ENCODE measurements around the gene CCDC178.
"Not testable (repeated sequence)": the region's sequence is repeated elsewhere in the genome, so short reads cannot be mapped to it uniquely, and the experiment has no call there.

CCDC178 gene

DNA sequence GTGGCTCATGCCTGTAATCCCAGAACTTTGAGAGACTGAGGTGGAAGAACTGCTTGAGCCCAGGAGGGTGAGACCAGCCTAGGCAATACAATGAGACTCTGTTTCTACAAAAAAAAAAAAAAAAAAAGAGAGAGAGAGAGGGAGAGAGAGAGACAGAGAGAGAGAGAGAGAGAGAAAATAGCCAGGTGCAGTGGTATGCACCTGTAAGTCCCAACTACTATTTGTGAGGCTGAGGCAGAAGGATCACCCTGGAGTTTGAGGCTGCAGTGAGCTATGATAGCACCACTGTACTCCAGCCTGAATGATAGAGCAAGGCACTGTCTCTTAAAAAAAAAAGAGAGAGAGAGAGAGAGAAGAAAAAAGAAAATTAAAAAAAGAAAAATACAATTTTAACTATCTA lies 245.7 kb downstream of the CCDC178 start:
- no peaks in the 10 kb centered on the region for H3K36me3 ChIP-seq (ENCODE audit: insufficient read depth, low read length)
- no peak for DNase-seq (ENCODE audit: low read depth, low spot score)

DNA sequence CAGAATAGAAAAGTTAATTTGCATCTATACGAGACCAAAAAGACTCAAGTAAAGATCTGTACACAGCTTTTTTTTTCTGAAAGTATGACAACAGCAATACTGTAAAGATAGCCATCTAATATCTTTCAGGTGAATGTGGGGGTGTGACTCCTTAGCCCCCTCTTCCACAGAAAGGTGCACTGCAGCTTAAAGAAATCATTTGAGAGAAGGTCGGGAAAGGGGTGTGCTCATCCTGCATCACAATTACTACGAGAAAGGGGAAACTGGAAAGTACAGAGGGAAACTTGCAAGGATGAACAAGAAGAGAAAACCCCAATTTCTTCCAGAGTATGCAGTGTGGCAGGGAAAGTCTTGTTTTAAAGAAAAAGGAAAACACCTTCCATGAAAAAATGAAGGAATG lies 255.6 kb downstream of the CCDC178 start:
- no peaks in the 10 kb centered on the region for H3K9me3 ChIP-seq (ENCODE audit: low read depth, low read length)
- no peak overlapping the region for H3K4me3 ChIP-seq
- H3K9ac ChIP-seq (ENCODE audit: insufficient read length) = no peak overlapping the region
- H3K36me3 ChIP-seq (ENCODE audit: insufficient read depth, low read length) = no peaks in the 10 kb centered on the region
- TF ChIP-seq FOXP2 (optimal IDR thresholded peaks at IDR 0.05; ENCODE audit: control extremely low read depth, extremely low read length, insufficient read depth) (no peak), EZH2 (IDR thresholded peaks at IDR 0.05) (no peak), POLR2AphosphoS5 (IDR thresholded peaks at IDR 0.05; ENCODE audit: borderline replicate concordance, low read depth, low read length) (no peak)
- H3K27ac ChIP-seq = no peak overlapping the region
- no peak for DNase-seq (ENCODE audit: low read depth, low spot score)

More for the DNA sequence above, 245.7 kb downstream of the CCDC178 start:
- no peak for TF ChIP-seq EZH2 (IDR thresholded peaks at IDR 0.05)
- TF ChIP-seq FOXP2 (optimal IDR thresholded peaks at IDR 0.05; ENCODE audit: control extremely low read depth, extremely low read length, insufficient read depth) = no peak
- TF ChIP-seq POLR2AphosphoS5 (IDR thresholded peaks at IDR 0.05; ENCODE audit: borderline replicate concordance, low read depth, low read length) = no peak
- Histone ChIP-seq H3K9me3 (ENCODE audit: low read depth, low read length) (no peaks in the 10 kb centered on the region), H3K27ac (no peak overlapping the region), H3K9ac (ENCODE audit: insufficient read length) (no peak overlapping the region), H3K4me3 (no peak overlapping the region)

DNA sequence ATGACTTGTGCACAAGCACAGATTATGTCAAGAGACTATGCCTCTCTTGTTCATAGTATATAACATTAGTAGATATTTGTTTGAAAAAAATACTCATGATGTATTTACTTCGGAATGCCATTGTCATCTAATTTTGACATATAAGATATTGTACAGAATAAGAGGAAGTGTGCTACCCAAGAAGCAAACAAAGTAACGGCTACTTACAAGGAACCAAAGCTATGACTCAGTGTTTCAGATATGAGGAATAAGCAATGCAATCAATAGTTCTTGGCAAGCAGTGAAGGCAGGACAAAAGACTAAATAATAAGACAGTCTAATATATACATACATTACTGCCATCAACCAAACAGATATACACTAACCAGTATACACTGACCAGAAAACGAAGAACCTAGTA lies 256.3 kb downstream of the CCDC178 start:
- TF ChIP-seq FOXP2 (optimal IDR thresholded peaks at IDR 0.05; ENCODE audit: control extremely low read depth, extremely low read length, insufficient read depth) (no peak), EZH2 (IDR thresholded peaks at IDR 0.05) (no peak), POLR2AphosphoS5 (IDR thresholded peaks at IDR 0.05; ENCODE audit: borderline replicate concordance, low read depth, low read length) (no peak)
- DNase-seq (ENCODE audit: low read depth, low spot score) = no peak
- Histone ChIP-seq H3K27ac (no peak overlapping the region), H3K9ac (ENCODE audit: insufficient read length) (no peak overlapping the region), H3K4me3 (no peak overlapping the region), H3K9me3 (ENCODE audit: low read depth, low read length) (no peaks in the 10 kb centered on the region), H3K36me3 (ENCODE audit: insufficient read depth, low read length) (no peaks in the 10 kb centered on the region)

DNA sequence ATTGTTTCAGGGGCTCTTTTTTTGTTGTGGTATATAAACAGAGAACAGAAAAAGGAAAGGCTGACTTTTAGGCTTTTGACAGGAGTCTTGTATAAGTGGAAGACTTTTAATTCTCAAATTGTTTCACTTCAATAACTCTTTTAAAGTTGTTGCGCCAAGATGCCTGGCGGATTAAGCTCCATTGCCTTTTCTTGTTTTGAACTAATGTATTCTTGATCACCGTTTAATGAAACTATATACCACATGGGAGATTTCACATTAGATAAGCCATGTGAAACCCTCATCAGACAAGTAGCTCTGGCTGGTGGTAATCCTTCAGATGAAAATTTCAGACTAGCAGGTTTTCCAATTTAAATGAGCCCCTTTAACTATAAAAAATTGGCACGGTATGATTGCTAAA lies 257.4 kb downstream of the CCDC178 start:
- H3K4me3 ChIP-seq = no peak overlapping the region
- H3K9me3 ChIP-seq (ENCODE audit: low read depth, low read length) = no peaks in the 10 kb centered on the region
- DNase-seq (ENCODE audit: low read depth, low spot score) = no peak
- H3K27ac ChIP-seq = no peak overlapping the region
- no peaks in the 10 kb centered on the region for H3K36me3 ChIP-seq (ENCODE audit: insufficient read depth, low read length)
- TF ChIP-seq POLR2AphosphoS5 (IDR thresholded peaks at IDR 0.05; ENCODE audit: borderline replicate concordance, low read depth, low read length) (no peak), EZH2 (IDR thresholded peaks at IDR 0.05) (no peak), FOXP2 (optimal IDR thresholded peaks at IDR 0.05; ENCODE audit: control extremely low read depth, extremely low read length, insufficient read depth) (no peak)
- H3K9ac ChIP-seq (ENCODE audit: insufficient read length) = no peak overlapping the region

DNA sequence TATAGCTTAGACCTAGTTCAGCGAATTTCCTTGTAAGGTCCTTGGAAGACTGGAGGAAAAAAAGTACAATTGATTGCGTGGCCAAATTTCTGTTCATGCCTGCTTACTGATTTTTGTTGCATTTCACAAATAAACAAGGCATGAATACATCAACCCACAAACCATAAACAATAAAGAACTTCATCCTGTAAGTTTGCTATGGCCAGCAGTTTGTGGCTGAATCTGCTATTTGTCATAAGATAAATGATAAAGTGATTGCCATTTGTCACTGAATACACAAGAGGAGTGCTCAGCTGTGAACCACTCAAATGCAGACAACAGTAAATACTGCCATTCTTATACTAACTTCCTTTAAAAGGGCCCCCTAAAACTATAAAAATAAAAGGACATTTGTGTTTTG lies 259.5 kb downstream of the CCDC178 start:
- no peaks in the 10 kb centered on the region for H3K36me3 ChIP-seq (ENCODE audit: insufficient read depth, low read length)
- DNase-seq (ENCODE audit: low read depth, low spot score) = no peak
- no peak overlapping the region for H3K27ac ChIP-seq
- no peak overlapping the region for H3K9ac ChIP-seq (ENCODE audit: insufficient read length)
- H3K4me3 ChIP-seq = no peak overlapping the region
- no peaks in the 10 kb centered on the region for H3K9me3 ChIP-seq (ENCODE audit: low read depth, low read length)
- no peak for TF ChIP-seq EZH2 (IDR thresholded peaks at IDR 0.05)
- TF ChIP-seq POLR2AphosphoS5 (IDR thresholded peaks at IDR 0.05; ENCODE audit: borderline replicate concordance, low read depth, low read length) = no peak

GRCh38 chr18:33169218-33169617 lies 271.3 kb downstream of the CCDC178 start:
- Histone ChIP-seq H3K9ac (ENCODE audit: insufficient read length) (no peak overlapping the region), H3K9me3 (ENCODE audit: low read depth, low read length) (no peaks in the 10 kb centered on the region), H3K36me3 (ENCODE audit: insufficient read depth, low read length) (no peaks in the 10 kb centered on the region), H3K4me3 (no peak overlapping the region), H3K27ac (no peak overlapping the region)
- TF ChIP-seq POLR2AphosphoS5 (IDR thresholded peaks at IDR 0.05; ENCODE audit: borderline replicate concordance, low read depth, low read length) (no peak), FOXP2 (optimal IDR thresholded peaks at IDR 0.05; ENCODE audit: control extremely low read depth, extremely low read length, insufficient read depth) (no peak), EZH2 (IDR thresholded peaks at IDR 0.05) (no peak)
- DNase-seq (ENCODE audit: low read depth, low spot score) = no peak

- DNase-seq (ENCODE audit: low read depth, low spot score); H3K9me3 ChIP-seq (ENCODE audit: low read depth, low read length); H3K27ac ChIP-seq; H3K4me3 ChIP-seq; H3K36me3 ChIP-seq (ENCODE audit: insufficient read depth, low read length); H3K9ac ChIP-seq (ENCODE audit: insufficient read length): not testable (repeated sequence)
Measured at GRCh38 chr18:33164121-33164520, 276.4 kb downstream of the CCDC178 start.

DNA sequence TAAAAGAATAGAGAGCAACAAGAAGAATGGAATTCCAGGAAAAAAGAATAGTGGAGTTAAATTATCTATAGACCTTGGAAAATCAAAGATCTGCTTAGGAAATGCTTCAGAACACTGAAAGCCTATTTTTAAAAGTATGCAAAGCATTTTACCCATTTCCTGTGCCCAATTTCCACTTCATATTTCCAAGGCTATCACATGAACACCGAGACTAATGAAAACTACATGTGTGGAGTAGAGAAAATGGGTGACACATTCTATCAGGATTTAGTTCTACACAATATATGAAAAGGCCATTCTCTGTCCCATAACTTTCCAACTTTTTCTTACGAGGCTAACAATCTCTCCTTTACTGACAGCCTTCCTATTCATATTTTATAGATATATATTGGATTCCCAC lies 279.4 kb downstream of the CCDC178 start:
- H3K4me3 ChIP-seq = peak overlapping the region; percentile 44
- H3K27ac ChIP-seq = peak overlapping the region; percentile 91
- H3K9me3 ChIP-seq (ENCODE audit: low read depth, low read length) = 0 out of 2 replicates have a peak, but pooled peaks cover 2% of the 10 kb centered on the region
- no peak overlapping the region for H3K9ac ChIP-seq (ENCODE audit: insufficient read length)
- H3K36me3 ChIP-seq (ENCODE audit: insufficient read depth, low read length) = no peaks in the 10 kb centered on the region
- TF ChIP-seq FOXP2 (optimal IDR thresholded peaks at IDR 0.05; ENCODE audit: control extremely low read depth, extremely low read length, insufficient read depth) = no peak
- TF ChIP-seq EZH2 (IDR thresholded peaks at IDR 0.05) = no peak
- no peak for TF ChIP-seq POLR2AphosphoS5 (IDR thresholded peaks at IDR 0.05; ENCODE audit: borderline replicate concordance, low read depth, low read length)
- DNase-seq (ENCODE audit: low read depth, low spot score) = peak; percentile 37

DNA sequence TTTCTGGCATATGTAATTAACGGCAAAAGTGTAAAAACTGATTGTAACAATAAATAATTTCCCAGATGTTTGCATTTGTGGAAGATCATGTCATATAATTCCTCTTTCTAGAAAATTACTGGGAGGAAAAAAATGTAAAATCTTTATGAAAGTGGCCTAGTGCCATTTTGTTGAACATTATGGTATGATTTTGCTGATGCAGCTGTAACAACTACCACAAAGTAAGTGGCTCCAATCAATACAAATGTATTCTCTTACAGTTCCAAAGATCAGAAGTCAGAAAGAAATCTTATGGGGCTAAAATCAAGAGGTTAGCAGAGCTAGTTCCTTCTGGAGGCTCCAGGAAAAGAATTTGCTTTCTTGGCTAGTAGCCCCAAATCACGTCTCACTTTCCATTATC lies 281.4 kb downstream of the CCDC178 start:
- H3K4me3 ChIP-seq = no peak overlapping the region
- TF ChIP-seq POLR2AphosphoS5 (IDR thresholded peaks at IDR 0.05; ENCODE audit: borderline replicate concordance, low read depth, low read length) = no peak
- TF ChIP-seq FOXP2 (optimal IDR thresholded peaks at IDR 0.05; ENCODE audit: control extremely low read depth, extremely low read length, insufficient read depth) = no peak
- TF ChIP-seq EZH2 (IDR thresholded peaks at IDR 0.05) = no peak
- H3K36me3 ChIP-seq (ENCODE audit: insufficient read depth, low read length) = no peaks in the 10 kb centered on the region
- H3K9me3 ChIP-seq (ENCODE audit: low read depth, low read length) = 0 out of 2 replicates have a peak, but pooled peaks cover 2% of the 10 kb centered on the region
- H3K27ac ChIP-seq = no peak overlapping the region
- DNase-seq (ENCODE audit: low read depth, low spot score) = no peak
- H3K9ac ChIP-seq (ENCODE audit: insufficient read length) = no peak overlapping the region

Measured in SK-N-MC (cell line).